IPS DF 6.9 (cell line): Measurements from ENCODE around the gene ITPKA.

ENCODE experiments used
- DNase-seq: peaks from one replicate; pipeline ENCODE4 v3.0.0-alpha.2; 2013; ENCODE audit warnings: low read depth, low spot score
- H3K27ac ChIP-seq: one replicate; pipeline ENCODE4 v1.5.1; 2013; ENCODE audit warnings: low read length, control low read depth
- H3K27me3 ChIP-seq: 2 replicates; pipeline ENCODE4 v1.6.1; 2013; ENCODE audit warnings: mild to moderate bottlenecking, low read length; ENCODE audit not compliant: control insufficient read depth, insufficient read depth
- H3K36me3 ChIP-seq: 2 replicates; pipeline ENCODE4 v1.6.1; 2013; ENCODE audit warnings: low read length; ENCODE audit not compliant: control insufficient read depth, insufficient read depth
- H3K4me1 ChIP-seq: 2 replicates; pipeline ENCODE4 v1.6.1; 2013; ENCODE audit warnings: low read length; ENCODE audit not compliant: control insufficient read depth, insufficient read depth
- H3K4me3 ChIP-seq: 2 replicates; pipeline ENCODE4 v1.5.1; 2013; ENCODE audit warnings: mild to moderate bottlenecking, low read length
- H3K9me3 ChIP-seq: 2 replicates; pipeline ENCODE4 v1.6.1; 2013; ENCODE audit warnings: low read length, inconsistent platforms; ENCODE audit not compliant: control insufficient read depth, insufficient read depth
- WGBS: extraction: QIAGEN DNeasy Blood & Tissue Kit; methylation state at CpG from one replicate; pipeline ENCODE4 v1.1.7; 2013; ENCODE audit warnings: mixed read lengths, missing lambda C conversion rate; ENCODE audit not compliant: insufficient read length, insufficient coverage; 5-methylcytosine and 5-hydroxymethylcytosine counted together

Gene ITPKA

DNA sequence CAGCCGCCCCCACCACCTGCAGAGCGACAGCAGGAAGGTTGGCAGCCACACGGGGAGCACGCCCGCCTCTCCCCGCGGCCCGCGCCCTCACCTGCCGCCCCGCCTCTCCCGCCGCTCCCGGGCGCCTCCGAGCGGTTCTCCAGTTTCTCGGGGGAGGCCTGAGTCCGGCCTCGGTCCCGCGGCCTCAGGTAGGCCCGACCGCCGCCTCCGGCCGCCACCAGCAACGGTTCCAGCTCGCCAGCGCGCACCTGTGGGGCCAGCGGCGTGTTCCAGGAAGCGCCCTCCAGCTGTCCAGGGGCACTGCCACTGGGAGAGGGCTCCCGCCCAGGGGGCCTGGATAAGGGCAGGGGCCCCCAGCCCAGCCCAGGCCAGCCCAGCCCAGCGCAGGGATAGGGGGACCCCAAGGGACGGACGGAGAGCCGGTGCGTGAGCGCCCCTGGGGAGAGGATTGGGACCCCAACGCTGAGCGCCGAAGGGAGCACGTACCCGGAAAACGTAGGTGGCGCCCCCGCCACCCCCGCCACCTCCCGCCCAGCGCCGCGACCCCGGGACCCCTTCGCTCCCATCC lies 17.7 kb downstream of the ITPKA start:
- Histone ChIP-seq H3K27me3 (peaks cover 34% of the 10 kb centered on the region), H3K36me3 (no peaks in the 10 kb centered on the region), H3K4me1 (peaks cover 4% of the 10 kb centered on the region; the same call in 1 of the 2 replicates), H3K9me3 (no peaks in the 10 kb centered on the region), H3K4me3 (peak overlapping the region; percentile 29; the same call in 1 of the 2 replicates), H3K27ac (no peak overlapping the region)
- no CpG with 5 or more reads among the region's 56 CpGs for WGBS
- no peak for DNase-seq

DNA sequence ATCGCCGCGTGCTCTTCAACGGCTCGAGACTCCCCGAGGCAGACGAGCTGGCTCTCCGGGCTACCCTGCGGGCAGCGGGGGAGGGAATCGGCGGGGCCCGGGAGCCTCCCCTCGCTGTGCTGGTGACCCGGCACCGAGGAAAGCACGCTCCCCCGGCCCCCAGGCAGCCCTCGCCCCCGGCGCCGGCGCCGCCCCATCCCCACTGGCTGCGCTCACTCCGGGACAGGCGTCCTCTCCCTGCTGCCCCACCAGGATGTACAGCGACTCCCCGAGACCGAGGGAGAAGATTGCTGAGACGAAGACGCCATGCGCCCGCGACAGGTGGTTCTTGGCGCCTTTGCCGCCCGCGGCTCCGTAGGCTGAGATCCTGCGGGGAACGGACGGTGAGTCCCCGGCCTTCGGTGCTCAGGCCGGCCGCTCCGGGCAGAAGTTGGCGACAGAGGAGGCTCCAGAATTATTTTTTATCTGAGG lies 18.3 kb downstream of the ITPKA start:
- Histone ChIP-seq H3K27ac (no peak overlapping the region), H3K27me3 (peaks cover 34% of the 10 kb centered on the region), H3K4me3 (peak overlapping the region; percentile 9; the same call in 1 of the 2 replicates), H3K4me1 (peaks cover 4% of the 10 kb centered on the region; the same call in 1 of the 2 replicates), H3K36me3 (no peaks in the 10 kb centered on the region), H3K9me3 (no peaks in the 10 kb centered on the region)
- DNase-seq: no peak
- WGBS: no CpG with 5 or more reads among the region's 49 CpGs

DNA sequence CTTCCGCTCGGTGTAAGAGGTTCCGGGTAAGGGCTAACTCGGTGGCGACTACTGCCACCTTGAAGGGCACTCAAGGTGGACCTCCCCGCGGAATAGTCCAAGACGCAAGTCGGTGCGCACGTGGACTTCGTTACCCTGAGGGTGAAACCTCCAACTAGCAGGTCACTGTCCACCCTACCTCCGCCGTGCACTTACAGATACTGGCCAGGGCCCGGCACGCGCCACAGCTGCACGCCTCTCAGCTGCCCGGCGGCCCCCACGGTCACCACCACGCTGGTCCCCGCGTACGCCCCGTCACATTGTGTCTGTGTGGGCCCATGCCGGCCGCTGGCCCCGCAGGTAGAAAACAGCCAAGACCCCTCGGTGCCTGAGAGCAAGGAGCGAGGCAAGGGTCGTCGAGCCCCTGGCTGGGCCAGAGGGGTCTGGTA lies 18.9 kb downstream of the ITPKA start:
- H3K4me3 ChIP-seq: peak overlapping the region; percentile 13; the same call in 1 of the 2 replicates
- H3K27me3 ChIP-seq: peaks cover 34% of the 10 kb centered on the region
- no peaks in the 10 kb centered on the region for H3K9me3 ChIP-seq
- H3K4me1 ChIP-seq: peaks cover 4% of the 10 kb centered on the region; the same call in 1 of the 2 replicates
- WGBS: no CpG with 5 or more reads among the region's 33 CpGs
- 0 out of 2 replicates have a peak, but pooled peaks cover 2% of the 10 kb centered on the region for H3K36me3 ChIP-seq
- no peak for DNase-seq
- H3K27ac ChIP-seq: no peak overlapping the region

DNA sequence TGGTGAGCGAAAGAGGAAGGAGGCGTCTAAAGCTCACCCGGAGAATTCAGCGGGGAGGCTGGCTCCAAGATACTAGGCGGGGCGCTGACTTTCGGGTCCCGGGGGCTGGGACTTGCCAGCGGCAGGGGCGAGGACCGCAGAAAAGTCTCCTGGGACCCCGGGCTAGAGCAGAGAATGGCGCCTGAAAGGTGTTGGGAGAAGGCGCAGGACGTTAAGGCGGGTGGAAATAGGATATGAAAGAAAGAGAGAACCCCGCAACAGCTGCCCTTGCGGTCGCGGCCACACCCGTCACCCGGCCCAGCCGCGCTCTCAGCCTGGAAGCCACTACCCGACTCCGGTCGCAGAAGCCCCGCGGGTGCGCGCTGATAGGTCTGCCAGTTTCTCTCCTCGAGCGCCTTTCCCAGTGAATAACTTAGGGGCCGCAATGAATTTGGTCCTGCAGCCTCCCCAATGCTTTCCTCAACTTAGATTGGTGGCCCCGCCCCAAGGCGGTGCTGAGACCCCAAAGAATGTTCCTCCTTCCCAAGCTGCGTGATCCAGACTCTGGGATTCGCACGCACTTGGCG lies 19.3 kb downstream of the ITPKA start:
- no peak for DNase-seq
- H3K36me3 ChIP-seq: 0 out of 2 replicates have a peak, but pooled peaks cover 5% of the 10 kb centered on the region
- no CpG with 5 or more reads among the region's 40 CpGs for WGBS
- peaks cover 34% of the 10 kb centered on the region for H3K27me3 ChIP-seq
- peak overlapping the region; percentile 33; the same call in 1 of the 2 replicates for H3K4me3 ChIP-seq
- no peak overlapping the region for H3K27ac ChIP-seq
- H3K9me3 ChIP-seq: no peaks in the 10 kb centered on the region
- peaks cover 4% of the 10 kb centered on the region; the same call in 1 of the 2 replicates for H3K4me1 ChIP-seq

DNA sequence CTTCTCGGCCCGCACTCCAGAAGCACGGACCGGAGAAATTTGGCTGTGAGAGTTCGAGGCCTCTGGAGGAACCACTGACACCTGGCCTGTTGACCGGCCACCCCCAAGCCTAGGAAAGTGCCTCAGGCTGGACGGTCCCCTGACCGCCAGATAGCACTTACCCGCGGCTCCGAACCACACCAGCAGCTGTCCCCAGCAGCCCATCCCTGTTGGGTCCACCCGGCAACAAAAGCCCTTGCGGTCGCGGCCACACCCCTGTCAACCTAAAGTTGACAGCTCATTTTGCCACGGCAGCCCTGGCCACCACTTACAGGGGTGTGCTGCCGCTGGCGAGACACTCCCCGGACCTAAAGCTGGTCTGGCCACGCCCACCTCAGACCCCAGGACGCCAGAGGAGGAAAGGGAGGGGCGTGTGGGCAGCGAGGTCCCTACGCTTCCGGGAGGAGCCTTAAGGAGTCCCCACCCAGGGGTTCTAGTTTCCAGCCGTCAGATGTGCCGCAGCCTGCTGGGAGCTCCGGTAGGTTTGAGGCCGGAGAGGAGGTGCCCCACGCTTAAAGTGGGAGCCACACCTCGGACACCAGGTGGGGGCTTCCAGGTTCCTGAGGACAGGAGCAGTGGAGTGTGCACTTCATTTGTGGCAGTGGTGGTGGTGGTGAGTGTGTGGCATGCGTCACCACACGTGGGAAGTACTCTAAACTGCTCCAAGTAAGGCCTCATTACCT lies 20.0 kb downstream of the ITPKA start, which contains the start of gene LTK:
Gene LTK, minus strand, starts transcription at position 322 of the 722 bp plus-strand sequence. Its CDS starts 118 bp downstream, at position 204.
- H3K27ac ChIP-seq: no peak within 1 kb of the TSS
- peaks cover 34% of the 10 kb centered on the region for H3K27me3 ChIP-seq
- WGBS: no CpG with 5 or more reads among the region's 33 CpGs

DNA sequence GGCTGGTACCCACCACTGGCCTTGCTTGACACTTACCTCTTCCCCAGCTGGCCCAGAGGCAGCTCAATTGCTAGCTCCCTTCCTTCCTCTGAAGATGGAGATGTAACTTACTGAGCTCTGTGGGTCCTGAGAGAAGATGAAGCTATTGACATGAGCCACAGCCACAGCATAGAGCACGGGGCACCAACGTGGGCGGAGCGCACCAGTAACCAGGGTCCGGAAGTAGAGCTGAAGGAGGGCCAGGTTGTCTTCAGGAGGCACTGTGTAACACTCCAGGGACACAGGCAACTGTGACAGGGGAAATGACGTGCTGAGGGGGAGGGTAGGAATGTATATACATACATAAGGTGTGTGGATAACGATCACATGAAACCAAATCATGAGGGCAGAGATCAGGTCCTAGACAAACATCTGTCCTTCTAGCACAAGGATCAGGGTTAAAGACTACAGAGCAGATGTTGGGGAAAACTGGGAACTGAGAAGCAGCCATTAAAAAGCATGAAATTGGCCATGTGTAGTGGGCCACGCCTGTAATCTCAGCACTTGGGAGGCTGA lies 24.3 kb downstream of the ITPKA start:
- H3K4me3 ChIP-seq: no peak overlapping the region
- no CpG with 5 or more reads among the region's 8 CpGs for WGBS

More for the DNA sequence above, 20.0 kb downstream of the ITPKA start, which contains the start of gene LTK:
- 0 out of 2 replicates have a peak, but pooled peaks cover 5% of the 10 kb centered on the region for H3K36me3 ChIP-seq
- no peak for DNase-seq
- peaks cover 4% of the 10 kb centered on the region; the same call in 1 of the 2 replicates for H3K4me1 ChIP-seq
- H3K9me3 ChIP-seq: no peaks in the 10 kb centered on the region
- peak within 1 kb of the TSS; percentile 33; the same call in 1 of the 2 replicates for H3K4me3 ChIP-seq

DNA sequence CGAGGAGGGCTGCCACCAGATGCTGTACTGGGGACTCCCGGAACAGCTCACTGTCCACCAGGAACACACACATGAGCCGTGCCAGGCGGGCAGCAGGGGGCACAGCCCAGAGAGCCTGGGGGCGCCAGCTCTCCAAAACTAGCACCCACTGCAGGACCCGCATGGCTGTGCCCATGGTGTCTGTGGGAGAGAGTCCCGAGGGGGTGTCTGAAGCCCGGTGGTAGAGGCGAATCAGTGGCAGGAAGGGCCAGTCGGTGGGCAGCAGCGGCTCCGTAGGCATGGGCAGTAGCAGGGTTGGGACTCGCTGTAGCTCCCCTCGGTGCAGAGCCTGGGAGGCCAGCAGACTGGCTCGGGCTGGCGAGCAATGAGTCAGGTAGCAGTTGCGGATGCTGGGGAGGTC lies 27.0 kb downstream of the ITPKA start:
- no peaks in the 10 kb centered on the region for H3K9me3 ChIP-seq
- no peak overlapping the region for H3K4me3 ChIP-seq
- WGBS: no CpG with 5 or more reads among the region's 17 CpGs
- no peaks in the 10 kb centered on the region for H3K27me3 ChIP-seq
- no peak for DNase-seq
- H3K36me3 ChIP-seq: peaks cover 15% of the 10 kb centered on the region
- H3K27ac ChIP-seq: no peak overlapping the region
- no peaks in the 10 kb centered on the region for H3K4me1 ChIP-seq

More for the DNA sequence above, 24.3 kb downstream of the ITPKA start:
- H3K27ac ChIP-seq: no peak overlapping the region
- peaks cover 10% of the 10 kb centered on the region for H3K36me3 ChIP-seq
- no peak for DNase-seq
- H3K9me3 ChIP-seq: no peaks in the 10 kb centered on the region
- no peaks in the 10 kb centered on the region for H3K4me1 ChIP-seq
- peaks cover 7% of the 10 kb centered on the region; the same call in 1 of the 2 replicates for H3K27me3 ChIP-seq

DNA sequence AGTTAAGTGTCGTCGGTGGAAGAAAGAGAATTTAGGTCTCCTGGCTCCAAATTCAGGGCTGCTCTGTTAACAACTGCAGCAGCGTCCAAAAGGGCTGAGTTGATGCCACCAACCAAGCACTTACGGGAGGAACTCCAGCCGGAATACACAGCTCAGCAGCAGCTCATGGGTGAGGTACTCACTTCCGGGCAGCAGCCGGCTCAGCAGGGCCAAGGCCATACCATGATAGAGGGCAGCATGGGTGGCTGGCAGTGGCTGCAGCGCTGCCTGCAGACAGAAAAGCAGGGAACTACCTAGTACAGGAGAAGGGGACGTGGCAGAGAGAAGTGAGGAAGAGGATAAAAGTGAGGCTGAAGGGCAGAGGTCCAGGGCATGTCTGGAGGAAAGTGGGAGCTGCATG lies 27.9 kb downstream of the ITPKA start:
- no peak for DNase-seq
- no peaks in the 10 kb centered on the region for H3K9me3 ChIP-seq
- no CpG with 5 or more reads among the region's 9 CpGs for WGBS
- H3K4me1 ChIP-seq: no peaks in the 10 kb centered on the region
- H3K4me3 ChIP-seq: no peak overlapping the region
- H3K27ac ChIP-seq: no peak overlapping the region
- H3K36me3 ChIP-seq: peaks cover 19% of the 10 kb centered on the region
- H3K27me3 ChIP-seq: no peaks in the 10 kb centered on the region

DNA sequence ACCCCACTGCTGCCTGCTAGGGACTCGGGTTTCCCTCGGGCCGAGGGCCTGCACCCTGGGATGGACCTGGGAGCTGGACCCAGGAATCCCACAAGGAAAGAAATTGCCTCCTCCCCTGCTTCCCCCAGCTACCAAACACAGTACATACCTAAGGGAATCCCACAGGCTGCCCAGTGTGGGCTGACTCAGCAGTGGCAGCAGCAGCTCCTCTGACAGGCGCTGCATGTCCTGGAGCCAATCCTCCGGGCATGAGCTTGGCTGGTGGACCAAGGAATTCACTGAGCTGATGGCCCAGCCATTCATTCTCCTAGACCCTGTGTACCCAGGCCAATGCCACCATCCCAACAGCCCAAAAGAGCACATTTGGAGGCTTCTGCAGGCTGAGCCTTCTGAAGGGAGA lies 29.4 kb downstream of the ITPKA start:
- Histone ChIP-seq H3K4me3 (no peak overlapping the region), H3K27me3 (no peaks in the 10 kb centered on the region), H3K36me3 (peaks cover 28% of the 10 kb centered on the region), H3K9me3 (no peaks in the 10 kb centered on the region), H3K27ac (no peak overlapping the region), H3K4me1 (no peaks in the 10 kb centered on the region)
- DNase-seq: no peak
- no CpG with 5 or more reads among the region's 5 CpGs for WGBS

DNA sequence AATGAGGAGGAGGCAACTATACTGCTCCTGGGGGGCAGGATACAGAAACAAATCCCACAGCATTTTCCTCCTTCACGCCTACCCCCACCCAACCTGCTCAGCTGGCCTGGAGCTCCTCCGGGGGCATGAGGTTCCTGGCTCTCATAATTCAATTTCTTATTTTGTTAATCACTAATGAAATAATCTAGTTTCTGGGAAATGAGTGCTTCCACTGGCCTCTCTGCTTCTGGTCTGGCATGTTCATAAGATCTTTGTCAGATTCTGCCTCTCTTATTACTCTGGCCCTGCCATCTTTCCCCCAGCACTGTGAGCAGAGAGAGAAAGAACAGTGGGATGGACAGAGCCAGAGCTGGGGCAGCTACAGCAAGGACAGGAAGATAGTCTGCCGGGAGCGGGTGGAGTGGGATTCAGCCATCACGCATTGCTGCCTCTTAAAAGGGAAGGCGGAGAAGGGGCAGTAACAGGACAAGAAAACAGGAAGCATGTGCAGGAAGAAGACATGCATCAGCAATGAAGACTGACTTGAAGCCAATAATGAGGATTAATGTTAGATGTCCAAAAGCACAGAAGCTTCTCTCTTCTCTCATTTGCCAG lies 36.8 kb downstream of the ITPKA start:
- WGBS: no CpG with 5 or more reads among the region's 6 CpGs
- Histone ChIP-seq H3K27ac (no peak overlapping the region), H3K4me3 (no peak overlapping the region), H3K27me3 (no peaks in the 10 kb centered on the region), H3K9me3 (no peaks in the 10 kb centered on the region), H3K4me1 (no peaks in the 10 kb centered on the region), H3K36me3 (peaks cover 43% of the 10 kb centered on the region)
- DNase-seq: no peak
